ENCODE results near the gene STARD3. TPM values are rescaled to one million over a fixed set of nuclear protein-coding genes. Genes with fewer than 3 reads are reported as not detected.

STARD3 gene
- total RNA-seq, 4 donors from 2014 or later: 102 to 212 (median 145) TPM

DNA sequence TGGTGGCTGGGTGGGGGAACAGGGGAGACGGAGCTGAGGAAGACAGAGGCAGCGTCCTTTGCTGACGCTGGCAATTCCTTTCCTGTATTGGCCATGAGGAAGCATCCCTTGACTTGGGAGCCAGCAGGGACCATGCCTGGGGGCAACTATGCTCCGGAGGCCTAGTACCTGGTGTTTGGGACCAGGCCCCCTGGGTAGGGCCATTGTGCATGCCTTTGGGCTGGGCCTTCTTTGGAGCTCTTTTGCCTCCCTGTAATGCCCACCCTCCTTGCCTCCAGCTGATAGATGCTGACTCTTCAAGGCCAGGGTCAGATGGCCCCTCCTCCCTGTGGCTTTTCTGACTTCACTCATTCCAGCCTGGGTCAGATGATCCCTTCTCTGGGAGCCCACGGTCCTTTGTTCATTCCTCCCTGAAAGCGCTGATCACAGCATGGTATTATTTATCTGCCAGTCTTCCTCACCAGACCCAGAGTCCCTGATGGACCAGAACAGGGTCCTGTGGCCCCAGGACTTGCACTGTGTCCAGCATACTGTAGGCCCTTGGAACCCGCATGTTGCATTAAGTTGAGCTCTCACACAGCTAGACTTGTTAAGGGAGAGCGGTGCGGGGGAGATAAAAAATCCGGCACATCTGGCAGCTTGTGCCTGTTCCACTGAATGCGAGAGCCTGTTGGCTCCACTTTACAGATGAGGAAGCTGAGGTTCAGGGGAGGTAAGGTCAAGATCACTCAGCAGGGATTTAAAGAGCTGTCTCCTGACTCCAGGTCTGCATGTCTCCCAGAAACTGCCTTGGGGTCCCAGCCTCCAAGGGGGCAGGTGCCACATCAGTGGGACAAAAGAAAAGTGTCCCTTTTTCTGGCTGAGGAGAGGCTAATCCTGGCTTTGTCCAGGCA, 2.9 kb downstream of the STARD3 start:
- H3K4me1 ChIP-seq: peaks cover 0 to 65% (median 16%) of the 10 kb centered on the region in 4 donors
- H3K27me3 ChIP-seq: no peaks in the 10 kb centered on the region
- H3K36me3 ChIP-seq: no peaks in the 10 kb centered on the region
- no peaks in the 10 kb centered on the region for H3K9me3 ChIP-seq
- H3K27ac ChIP-seq: no peak overlapping the region
- no peak overlapping the region for H3K4me3 ChIP-seq
- DNase-seq: no peak
- TF ChIP-seq, protein P1, sequence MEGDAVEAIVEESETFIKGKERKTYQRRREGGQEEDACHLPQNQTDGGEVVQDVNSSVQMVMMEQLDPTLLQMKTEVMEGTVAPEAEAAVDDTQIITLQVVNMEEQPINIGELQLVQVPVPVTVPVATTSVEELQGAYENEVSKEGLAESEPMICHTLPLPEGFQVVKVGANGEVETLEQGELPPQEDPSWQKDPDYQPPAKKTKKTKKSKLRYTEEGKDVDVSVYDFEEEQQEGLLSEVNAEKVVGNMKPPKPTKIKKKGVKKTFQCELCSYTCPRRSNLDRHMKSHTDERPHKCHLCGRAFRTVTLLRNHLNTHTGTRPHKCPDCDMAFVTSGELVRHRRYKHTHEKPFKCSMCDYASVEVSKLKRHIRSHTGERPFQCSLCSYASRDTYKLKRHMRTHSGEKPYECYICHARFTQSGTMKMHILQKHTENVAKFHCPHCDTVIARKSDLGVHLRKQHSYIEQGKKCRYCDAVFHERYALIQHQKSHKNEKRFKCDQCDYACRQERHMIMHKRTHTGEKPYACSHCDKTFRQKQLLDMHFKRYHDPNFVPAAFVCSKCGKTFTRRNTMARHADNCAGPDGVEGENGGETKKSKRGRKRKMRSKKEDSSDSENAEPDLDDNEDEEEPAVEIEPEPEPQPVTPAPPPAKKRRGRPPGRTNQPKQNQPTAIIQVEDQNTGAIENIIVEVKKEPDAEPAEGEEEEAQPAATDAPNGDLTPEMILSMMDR (IDR thresholded peaks at IDR 0.05): no peak
- no peak for TF ChIP-seq POLR2A (IDR thresholded peaks at IDR 0.05)

DNA sequence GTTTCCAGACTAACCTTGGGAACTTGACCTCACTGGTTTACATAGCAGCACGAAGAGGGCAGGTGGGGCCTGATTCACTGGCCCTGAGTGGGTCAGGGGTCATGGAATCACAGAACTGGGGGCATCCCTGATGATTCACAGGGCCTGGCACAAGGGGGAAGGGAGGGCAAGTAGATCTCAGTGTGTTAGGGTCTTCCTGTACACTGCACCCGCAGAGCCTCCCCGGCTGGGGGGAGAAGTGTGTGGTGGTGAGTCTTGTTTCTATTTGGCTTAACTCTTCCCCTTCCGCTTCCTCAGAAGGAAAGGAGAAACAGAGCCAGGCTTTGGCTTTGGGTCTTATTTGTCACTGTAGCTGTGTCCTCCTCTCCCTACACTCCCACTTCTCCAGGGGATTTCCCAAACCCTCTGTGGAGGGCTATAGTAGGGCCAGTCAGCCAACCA, 3.7 kb downstream of the STARD3 start:
- TF ChIP-seq, protein P1 (IDR thresholded peaks at IDR 0.05): no peak
- TF ChIP-seq POLR2A (IDR thresholded peaks at IDR 0.05): no peak
- Histone ChIP-seq H3K4me3 (no peak overlapping the region), H3K27ac (no peak overlapping the region), H3K9me3 (no peaks in the 10 kb centered on the region), H3K36me3 (no peaks in the 10 kb centered on the region), H3K27me3 (no peaks in the 10 kb centered on the region), H3K4me1 (peaks cover 0 to 62% (median 16%) of the 10 kb centered on the region in 4 donors)
- DNase-seq: no peak

DNA sequence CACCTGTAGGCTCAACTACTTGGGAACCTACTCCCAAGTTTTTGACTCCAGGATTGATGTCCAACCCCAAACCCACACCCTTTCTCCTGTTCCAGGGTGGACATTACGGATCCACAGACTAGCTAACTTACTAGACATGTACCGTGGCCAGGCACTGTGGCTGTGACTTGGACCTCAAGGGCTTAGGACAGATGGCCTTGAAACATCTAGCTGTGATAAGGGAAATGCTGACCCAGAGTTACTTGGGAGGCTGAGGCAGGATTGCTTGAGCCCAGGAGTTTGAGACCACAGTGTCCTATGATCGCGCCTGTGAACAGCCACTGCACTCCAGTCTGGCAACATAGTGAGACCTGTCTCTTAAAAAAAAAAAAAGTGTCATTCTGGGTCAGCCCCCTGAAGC, 4.2 kb downstream of the STARD3 start:
- TF ChIP-seq, protein P1 (IDR thresholded peaks at IDR 0.05): no peak
- TF ChIP-seq POLR2A (IDR thresholded peaks at IDR 0.05): no peak
- H3K4me1 ChIP-seq: peaks cover 0 to 62% (median 16%) of the 10 kb centered on the region in 4 donors
- H3K27ac ChIP-seq: no peak overlapping the region
- H3K36me3 ChIP-seq: no peaks in the 10 kb centered on the region
- no peak overlapping the region for H3K4me3 ChIP-seq
- no peaks in the 10 kb centered on the region for H3K27me3 ChIP-seq
- H3K9me3 ChIP-seq: no peaks in the 10 kb centered on the region
- no peak for DNase-seq

DNA sequence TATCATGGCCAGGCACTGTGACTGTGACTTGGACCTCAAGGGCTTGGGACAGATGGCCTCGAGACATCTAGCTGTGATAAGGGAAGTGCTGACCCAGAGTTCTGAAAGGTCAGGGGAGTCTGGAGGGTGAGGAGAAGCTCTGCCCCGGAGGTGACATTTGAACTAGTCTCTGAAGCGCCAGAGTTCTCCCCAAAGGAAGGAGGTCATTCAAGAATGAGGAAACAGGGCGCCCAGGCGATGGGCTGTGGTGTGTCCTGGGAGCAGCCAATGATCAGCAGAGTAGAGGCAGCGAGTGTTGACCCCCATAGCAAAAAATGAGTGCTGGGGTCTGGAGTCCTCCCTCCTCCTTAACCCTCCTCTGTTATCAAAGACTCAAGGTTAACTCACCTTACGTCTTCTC, 4.9 kb downstream of the STARD3 start:
- DNase-seq: no peak
- H3K27ac ChIP-seq: no peak overlapping the region
- H3K36me3 ChIP-seq: no peaks in the 10 kb centered on the region
- H3K27me3 ChIP-seq: no peaks in the 10 kb centered on the region
- peaks cover 0 to 55% (median 10%) of the 10 kb centered on the region in 4 donors for H3K4me1 ChIP-seq
- no peaks in the 10 kb centered on the region for H3K9me3 ChIP-seq
- no peak overlapping the region for H3K4me3 ChIP-seq
- no peak for TF ChIP-seq POLR2A (IDR thresholded peaks at IDR 0.05)
- TF ChIP-seq, protein P1 (IDR thresholded peaks at IDR 0.05): no peak

DNA sequence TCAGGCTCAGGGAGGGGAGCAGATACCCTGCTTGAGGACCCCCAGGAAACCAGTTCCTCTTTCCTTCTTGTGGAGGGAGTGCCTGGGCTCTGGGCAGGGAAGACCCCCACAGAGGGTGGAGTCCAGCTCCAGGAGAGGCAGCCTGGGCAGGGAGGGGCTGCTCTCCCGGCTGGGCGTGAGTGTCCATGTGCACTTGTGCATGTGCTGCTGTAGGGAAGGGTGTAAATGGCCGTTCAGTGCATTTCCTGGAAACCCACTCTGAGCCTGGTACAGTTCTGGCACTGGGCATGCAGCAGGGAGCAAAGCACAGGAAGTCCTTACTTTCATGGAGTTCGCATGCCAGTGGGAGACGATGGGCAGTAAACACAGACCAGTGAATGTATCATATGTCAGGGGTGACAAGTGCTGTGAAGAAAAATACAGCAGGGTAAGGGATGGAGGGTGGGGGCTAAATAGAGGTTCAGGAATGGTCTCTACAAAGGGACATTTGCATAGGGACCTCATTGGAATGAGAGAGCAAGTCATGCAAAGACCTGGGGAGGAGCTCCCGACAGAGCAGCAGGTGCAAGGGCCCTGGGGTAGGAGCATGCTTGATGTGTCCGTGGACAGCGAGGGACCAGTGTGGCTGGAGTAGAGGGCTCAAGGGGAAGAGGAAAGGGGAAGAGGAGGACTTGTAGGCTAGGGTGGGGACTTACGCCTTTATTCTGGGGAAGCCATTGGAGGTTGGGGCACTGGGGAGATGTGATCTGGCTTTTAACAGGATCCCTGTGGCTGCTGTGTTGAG, 5.5 kb downstream of the STARD3 start:
- peaks cover 0 to 55% (median 10%) of the 10 kb centered on the region in 4 donors for H3K4me1 ChIP-seq
- H3K27ac ChIP-seq: no peak overlapping the region
- H3K27me3 ChIP-seq: no peaks in the 10 kb centered on the region
- H3K4me3 ChIP-seq: no peak overlapping the region
- no peak for DNase-seq
- no peaks in the 10 kb centered on the region for H3K36me3 ChIP-seq
- no peaks in the 10 kb centered on the region for H3K9me3 ChIP-seq
- TF ChIP-seq, protein P1 (IDR thresholded peaks at IDR 0.05): no peak
- TF ChIP-seq POLR2A (IDR thresholded peaks at IDR 0.05): no peak

Measured in Peyer's patch (tissue), 4 donors.